Loucy (cell line): ENCODE results near the gene DPH6.

Source experiments
- H2AFZ ChIP-seq: fragments of 200-600 bp; sonication (generic); 2 replicates; pipeline ENCODE4 v1.6.0; 2016; ENCODE audit warnings: antibody characterized with exemption, mild to moderate bottlenecking, low read length, moderate library complexity
- H3F3A ChIP-seq: fragments of 200-600 bp; 2 replicates; pipeline ENCODE4 v1.6.0; 2016; ENCODE audit warnings: antibody characterized with exemption, low read depth, mild to moderate bottlenecking
- H3K27me3 ChIP-seq: fragments of 200-600 bp; sonication (generic); 2 replicates; pipeline ENCODE4 v1.6.1; 2014; ENCODE audit warnings: low read length, mild to moderate bottlenecking; ENCODE audit not compliant: insufficient read depth, poor library complexity, severe bottlenecking
- H3K36me3 ChIP-seq: fragments of 200-600 bp; sonication (generic); 2 replicates; pipeline ENCODE4 v1.6.1; 2016; ENCODE audit warnings: low read length; ENCODE audit not compliant: insufficient read depth
- H3K4me1 ChIP-seq: fragments of 200-600 bp; sonication (generic); 2 replicates; pipeline ENCODE4 v1.5.1; 2014; ENCODE audit warnings: low read length, mild to moderate bottlenecking; ENCODE audit not compliant: insufficient read depth, poor library complexity, severe bottlenecking
- H3K4me2 ChIP-seq: fragments of 200-600 bp; sonication (generic); 2 replicates; pipeline ENCODE4 v1.6.0; 2014; ENCODE audit warnings: antibody characterized with exemption, low read length, low read depth, mild to moderate bottlenecking; ENCODE audit not compliant: poor library complexity, severe bottlenecking
- H3K4me3 ChIP-seq: fragments of 200-600 bp; sonication (generic); 2 replicates; pipeline ENCODE4 v1.5.1; 2014; ENCODE audit warnings: low read length, mild to moderate bottlenecking, mixed read lengths; ENCODE audit not compliant: poor library complexity, severe bottlenecking
- H3K79me2 ChIP-seq: fragments of 200-600 bp; sonication (generic); 2 replicates; pipeline ENCODE4 v1.6.1; 2014; ENCODE audit warnings: low read length; ENCODE audit not compliant: insufficient read depth
- H3K9ac ChIP-seq: fragments of 200-600 bp; sonication (generic); 2 replicates; pipeline ENCODE4 v1.6.0; 2014; ENCODE audit warnings: mild to moderate bottlenecking, low read depth, low read length, moderate library complexity; ENCODE audit not compliant: poor library complexity, severe bottlenecking
- H3K9me2 ChIP-seq: fragments of 200-600 bp; sonication (generic); replicated peaks from 2 replicates; pipeline ENCODE4 v1.6.1; 2016; ENCODE audit warnings: low read depth, low read length, mixed read lengths
- H3K9me3 ChIP-seq: fragments of 200-600 bp; sonication (generic); 2 replicates; pipeline ENCODE4 v1.6.1; 2014; ENCODE audit warnings: mild to moderate bottlenecking, antibody characterized with exemption, low read length, low read depth; ENCODE audit not compliant: insufficient read depth
- H4K20me1 ChIP-seq: fragments of 200-600 bp; sonication (generic); 2 replicates; pipeline ENCODE4 v1.6.0; 2014; ENCODE audit warnings: antibody characterized with exemption, low read length, mild to moderate bottlenecking; ENCODE audit not compliant: insufficient read depth, poor library complexity, severe bottlenecking
- CTCF ChIP-seq: fragments of 200-600 bp; sonication (generic); conservative IDR thresholded peaks from 2 replicates; pipeline ENCODE4 v1.5.1; 2014; ENCODE audit warnings: mild to moderate bottlenecking, antibody characterized with exemption, low read length
- EZH2phosphoT487 ChIP-seq: fragments of 200-600 bp; IDR thresholded peaks from 2 replicates; pipeline ENCODE4 v1.6.1; 2018; ENCODE audit warnings: antibody characterized with exemption, mild to moderate bottlenecking, moderate library complexity, borderline replicate concordance

Gene DPH6

GRCh38 chr15:35325374-35325941 is 220.5 kb downstream of the DPH6 start:
- no peaks in the 10 kb centered on the region for H3K4me1 ChIP-seq
- TF ChIP-seq CTCF (no peak), EZH2phosphoT487 (no peak)
- no peaks in the 10 kb centered on the region for H3K9me2 ChIP-seq
- H3K79me2 ChIP-seq = no peaks in the 10 kb centered on the region
- H3K27me3 ChIP-seq = no peaks in the 10 kb centered on the region
- H2AFZ ChIP-seq = no peak overlapping the region
- no peaks in the 10 kb centered on the region for H3K9me3 ChIP-seq
- no peak overlapping the region for H3K9ac ChIP-seq
- H3K4me2 ChIP-seq = no peak overlapping the region
- H3F3A ChIP-seq = no peaks in the 10 kb centered on the region
- H3K4me3 ChIP-seq = no peak overlapping the region
- H4K20me1 ChIP-seq = no peaks in the 10 kb centered on the region
- H3K36me3 ChIP-seq = no peaks in the 10 kb centered on the region

- Histone ChIP-seq H3K9ac (no peak overlapping the region), H3F3A (no peaks in the 10 kb centered on the region), H3K9me3 (no peaks in the 10 kb centered on the region), H3K4me2 (no peak overlapping the region), H3K27me3 (no peaks in the 10 kb centered on the region), H4K20me1 (no peaks in the 10 kb centered on the region), H2AFZ (no peak overlapping the region), H3K4me3 (no peak overlapping the region), H3K4me1 (no peaks in the 10 kb centered on the region), H3K79me2 (no peaks in the 10 kb centered on the region), H3K9me2 (no peaks in the 10 kb centered on the region), H3K36me3 (no peaks in the 10 kb centered on the region)
- TF ChIP-seq CTCF (no peak), EZH2phosphoT487 (no peak)
Measured at GRCh38 chr15:35323141-35323540, 222.8 kb downstream of the DPH6 start.

- no peaks in the 10 kb centered on the region for H4K20me1 ChIP-seq
- no peak overlapping the region for H2AFZ ChIP-seq
- H3K9ac ChIP-seq = no peak overlapping the region
- no peak overlapping the region for H3K4me2 ChIP-seq
- no peak overlapping the region for H3K4me3 ChIP-seq
- no peaks in the 10 kb centered on the region for H3F3A ChIP-seq
- H3K79me2 ChIP-seq = no peaks in the 10 kb centered on the region
- no peaks in the 10 kb centered on the region for H3K27me3 ChIP-seq
- H3K4me1 ChIP-seq = no peaks in the 10 kb centered on the region
- H3K36me3 ChIP-seq = no peaks in the 10 kb centered on the region
- no peaks in the 10 kb centered on the region for H3K9me2 ChIP-seq
- TF ChIP-seq EZH2phosphoT487 (no peak), CTCF (no peak)
- H3K9me3 ChIP-seq = no peaks in the 10 kb centered on the region
Measured at GRCh38 chr15:35321926-35322325, 224.0 kb downstream of the DPH6 start.
